K562 (cell line): Measurements from ENCODE around the gene CEMP1. TPM values are rescaled to one million over a fixed set of nuclear protein-coding genes. Genes with fewer than 3 reads are reported as not detected.
A peak's percentile ranks its signal among the peaks of the same experiment; 100 is the strongest.

Experiments used
- ASH1L ChIP-seq: fragments of 450-650 bp; IDR thresholded peaks from 2 replicates; pipeline ENCODE4 v1.6.1; 2018; ENCODE audit warnings: borderline replicate concordance, mild to moderate bottlenecking, low read depth; ENCODE audit not compliant: partially characterized antibody
- BRD4 ChIP-seq: fragments of 200-600 bp; sonication (generic); IDR thresholded peaks from 2 replicates; pipeline ENCODE4 v1.6.1; 2017; ENCODE audit warnings: inconsistent platforms
- CCNT2 ChIP-seq: IDR thresholded peaks from 2 replicates; pipeline ENCODE4 v1.6.1; 2011; ENCODE audit warnings: borderline replicate concordance, low read depth, mild to moderate bottlenecking, moderate library complexity, mixed read lengths, low read length; ENCODE audit not compliant: insufficient read length; ENCODE audit errors: extremely low read depth
- CREB1 ChIP-seq, 2 experiments: sonication (generic) in 1 of 2; formaldehyde crosslinking in 1 of 2; IDR thresholded peaks; 2 replicates each; pipeline versions ENCODE4 v1.6.1 to v1.8.0; 2012 to 2022; ENCODE audit warnings: inconsistent platforms in 1 of 2, mild to moderate bottlenecking in 1 of 2, missing genetic modification reagents in 1 of 2, moderate library complexity in 1 of 2
- GATAD2A ChIP-seq: fragments of 450-650 bp; IDR thresholded peaks from 2 replicates; pipeline ENCODE4 v1.6.1; 2017
- GTF2E2 ChIP-seq: fragments of 200-800 bp; sonication (Bioruptor generic); IDR thresholded peaks from 2 replicates; pipeline ENCODE4 v1.6.1; 2016; ENCODE audit warnings: missing genetic modification characterization, missing compliant biosample characterization
- MYC ChIP-seq, 2 experiments: fragments of 250-450 bp in 1 of 2; sonication (Bioruptor Pico) in 1 of 2; IDR thresholded peaks; 2 replicates each; pipeline versions ENCODE4 v1.5.1 to v1.6.1; 2012 to 2021; ENCODE audit warnings: low read depth in 2 of 2, borderline replicate concordance in 1 of 2, improper control_type of control experiment in 1 of 2, low read length in 1 of 2, mild to moderate bottlenecking in 1 of 2, moderate library complexity in 1 of 2
- NCOA1 ChIP-seq: fragments of 450-650 bp; IDR thresholded peaks from 2 replicates; pipeline ENCODE4 v1.6.1; 2016; ENCODE audit warnings: low read depth
- NCOA2 ChIP-seq, 2 experiments: fragments of 450-650 bp; IDR thresholded peaks; 2 replicates each; pipeline ENCODE4 v1.6.1; 2018; ENCODE audit warnings: mild to moderate bottlenecking in 2 of 2, moderate library complexity in 1 of 2; ENCODE audit not compliant: partially characterized antibody in 2 of 2
- RBBP5 ChIP-seq: fragments of 200-600 bp; sonication (generic); IDR thresholded peaks from 2 replicates; pipeline ENCODE4 v1.6.1; 2012; ENCODE audit warnings: borderline replicate concordance, mild to moderate bottlenecking, low read length, control low read depth, inconsistent platforms; ENCODE audit not compliant: insufficient read depth, poor library complexity, severe bottlenecking
- RBM17 ChIP-seq: fragments of 200-400 bp; formaldehyde crosslinking; IDR thresholded peaks from 2 replicates; pipeline ENCODE4 v1.6.1; 2017; ENCODE audit warnings: low read depth, mild to moderate bottlenecking, low read length, borderline replicate concordance
- STAT6 ChIP-seq: sonication (generic); formaldehyde crosslinking; IDR thresholded peaks from 2 replicates; pipeline ENCODE4 v1.8.1; 2023; ENCODE audit warnings: mild to moderate bottlenecking, missing genetic modification reagents
- YY1 ChIP-seq, 3 experiments: IDR thresholded peaks; 2 replicates each; pipeline ENCODE4 v1.6.1; 2011; ENCODE audit warnings: low read length in 2 of 3, mild to moderate bottlenecking in 2 of 3, moderate library complexity in 2 of 3, borderline replicate concordance in 1 of 3, control low read depth in 1 of 3, low read depth in 1 of 3; ENCODE audit not compliant: insufficient read depth in 3 of 3, insufficient replicate concordance in 2 of 3, control insufficient read depth in 1 of 3, insufficient read length in 1 of 3; ENCODE audit errors: extremely low read depth in 1 of 3
- ZNF174 ChIP-seq: fragments of 250-450 bp; sonication (Bioruptor Pico); IDR thresholded peaks from 2 replicates; pipeline ENCODE4 v1.4.0; 2020; ENCODE audit warnings: mild to moderate bottlenecking
- ZNF431 ChIP-seq: sonication (generic); formaldehyde crosslinking; IDR thresholded peaks from 2 replicates; pipeline ENCODE4 v1.8.0; 2022; ENCODE audit warnings: mild to moderate bottlenecking, missing genetic modification reagents
- ZNF507 ChIP-seq: conservative IDR thresholded peaks from 2 replicates; pipeline ENCODE4 v1.6.1; 2017; ENCODE audit warnings: missing genetic modification characterization, missing compliant biosample characterization
- polyA plus RNA-seq, 8 experiments: library from polyadenylated mRNA; depleted of rRNA in 4 of 8; stranded (reverse) in 5 of 8; unstranded in 3 of 8; fragments of >200 nt; fragmentation: Nextera tagmentation in 2 of 8; fragmentation: Illumina TruSeq in 1 of 8; extraction: Ambion mirVana in 2 of 8; extraction: Trizol in 1 of 8; gene quantifications; 2 replicates each; pipeline versions ENCODE4 v1.2.1 to v1.2.3, GENCODE V29; 2011 to 2014; ENCODE audit warnings: inconsistent platforms in 1 of 8, missing spikeins in 1 of 8
- total RNA-seq, 7 experiments: library from RNA; depleted of rRNA in 6 of 7; stranded (reverse); fragments of >200 nt in 6 of 7; fragmentation: Illumina TruSeq in 2 of 7; extraction: Trizol in 2 of 7; gene quantifications; 2 replicates each; pipeline versions ENCODE4 v1.2.1 to v1.2.3, GENCODE V29; 2011 to 2021; ENCODE audit warnings: low replicate concordance in 1 of 7
- TF ChIP-seq, protein P1 (sequence below), 3 experiments: IDR thresholded peaks in 2 of 3; conservative IDR thresholded peaks in 1 of 3; 2 replicates each; pipeline ENCODE4 v1.5.1; 2011 to 2012; ENCODE audit warnings: low read length in 3 of 3, mild to moderate bottlenecking in 3 of 3, control low read depth in 2 of 3, improper control_type of control experiment in 1 of 3, inconsistent platforms in 1 of 3, low read depth in 1 of 3, mixed read lengths in 1 of 3, moderate library complexity in 1 of 3; ENCODE audit not compliant: insufficient read depth in 2 of 3
- TF ChIP-seq, protein P2 (sequence below): fragments of 150-350 bp; conservative IDR thresholded peaks from 2 replicates; pipeline ENCODE4 v1.6.1; 2014; ENCODE audit warnings: low read length

Gene CEMP1
- total and polyA plus RNA-seq, 9 of the 15 experiments (the other 6 are each of a cell fraction or from before 2014, with no cell fraction given): 0.05 to 0.45 TPM; not detected in 7

DNA sequence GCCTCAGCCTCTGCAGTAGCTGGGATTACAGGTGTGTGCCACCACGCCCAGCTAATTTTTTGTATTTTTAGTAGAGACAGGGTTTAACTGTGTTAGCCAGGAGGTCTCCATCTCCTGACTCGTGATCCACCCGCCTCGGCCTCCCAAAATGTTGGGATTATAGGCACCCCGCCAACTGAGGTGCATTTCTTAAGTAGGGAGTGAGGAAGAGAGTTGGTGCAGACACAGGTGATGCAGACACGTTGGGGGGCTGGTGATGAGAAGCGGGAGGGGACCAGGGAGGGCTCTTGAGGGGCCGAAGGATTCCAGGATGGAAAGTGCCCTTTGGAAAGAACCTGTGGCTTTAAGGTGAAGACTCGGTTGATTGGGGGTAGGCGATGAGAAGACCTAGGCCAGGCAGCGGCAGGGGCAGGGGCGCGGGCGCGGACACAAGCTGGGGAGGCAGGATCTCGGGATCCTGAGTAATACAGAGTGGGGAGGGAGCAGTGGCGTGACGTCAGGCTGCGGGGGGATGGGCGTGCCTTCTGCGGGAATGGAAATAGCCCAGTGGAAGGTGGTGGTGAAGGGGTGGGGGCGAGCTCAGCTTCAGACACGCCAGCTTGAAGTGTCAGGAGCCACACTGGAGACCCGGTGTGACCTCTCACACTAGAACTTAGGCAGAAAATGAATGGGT is 19.9 kb downstream of the CEMP1 start (continued):
- TF ChIP-seq CCNT2: peak; percentile 17
- TF ChIP-seq NCOA1: no peak
- TF ChIP-seq, protein P1, sequence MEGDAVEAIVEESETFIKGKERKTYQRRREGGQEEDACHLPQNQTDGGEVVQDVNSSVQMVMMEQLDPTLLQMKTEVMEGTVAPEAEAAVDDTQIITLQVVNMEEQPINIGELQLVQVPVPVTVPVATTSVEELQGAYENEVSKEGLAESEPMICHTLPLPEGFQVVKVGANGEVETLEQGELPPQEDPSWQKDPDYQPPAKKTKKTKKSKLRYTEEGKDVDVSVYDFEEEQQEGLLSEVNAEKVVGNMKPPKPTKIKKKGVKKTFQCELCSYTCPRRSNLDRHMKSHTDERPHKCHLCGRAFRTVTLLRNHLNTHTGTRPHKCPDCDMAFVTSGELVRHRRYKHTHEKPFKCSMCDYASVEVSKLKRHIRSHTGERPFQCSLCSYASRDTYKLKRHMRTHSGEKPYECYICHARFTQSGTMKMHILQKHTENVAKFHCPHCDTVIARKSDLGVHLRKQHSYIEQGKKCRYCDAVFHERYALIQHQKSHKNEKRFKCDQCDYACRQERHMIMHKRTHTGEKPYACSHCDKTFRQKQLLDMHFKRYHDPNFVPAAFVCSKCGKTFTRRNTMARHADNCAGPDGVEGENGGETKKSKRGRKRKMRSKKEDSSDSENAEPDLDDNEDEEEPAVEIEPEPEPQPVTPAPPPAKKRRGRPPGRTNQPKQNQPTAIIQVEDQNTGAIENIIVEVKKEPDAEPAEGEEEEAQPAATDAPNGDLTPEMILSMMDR (IDR thresholded peaks at IDR 0.05 in 2 of 3, conservative IDR thresholded peaks at IDR 0.05 in 1 of 3; ENCODE audit: insufficient read depth in 2 of 3, low read depth in 1 of 3, low read length in 3 of 3): no peak
- peak; percentile 87 for TF ChIP-seq CREB1 (IDR thresholded peaks at IDR 0.05)
- peak; percentile 92 for TF ChIP-seq CREB1 (CRISPR knock-in tag; IDR thresholded peaks at IDR 0.05)
- TF ChIP-seq GTF2E2 (tag): no peak
- no peak for TF ChIP-seq ZNF174 (CRISPR knock-in tag)
- no peak for TF ChIP-seq NCOA2 (IDR thresholded peaks at IDR 0.05; ENCODE audit: partially characterized antibody in 2 of 2)
- TF ChIP-seq ASH1L: no peak
- TF ChIP-seq RBM17: no peak
- no peak for TF ChIP-seq ZNF507 (tag)
- TF ChIP-seq RBBP5: peak; percentile 38
- no peak for TF ChIP-seq ZNF431 (CRISPR knock-in tag)
- no peak for TF ChIP-seq GATAD2A
- 0 out of 2 replicates have a peak, but pooled peaks have one; percentile 26 for TF ChIP-seq MYC (IDR thresholded peaks at IDR 0.05; ENCODE audit: low read depth, low read length)
- no peak for TF ChIP-seq MYC (CRISPR knock-in tag; IDR thresholded peaks at IDR 0.05; ENCODE audit: borderline replicate concordance, low read depth)
- no peak for TF ChIP-seq STAT6 (CRISPR knock-in tag)
- no peak for TF ChIP-seq BRD4
- TF ChIP-seq, protein P2, sequence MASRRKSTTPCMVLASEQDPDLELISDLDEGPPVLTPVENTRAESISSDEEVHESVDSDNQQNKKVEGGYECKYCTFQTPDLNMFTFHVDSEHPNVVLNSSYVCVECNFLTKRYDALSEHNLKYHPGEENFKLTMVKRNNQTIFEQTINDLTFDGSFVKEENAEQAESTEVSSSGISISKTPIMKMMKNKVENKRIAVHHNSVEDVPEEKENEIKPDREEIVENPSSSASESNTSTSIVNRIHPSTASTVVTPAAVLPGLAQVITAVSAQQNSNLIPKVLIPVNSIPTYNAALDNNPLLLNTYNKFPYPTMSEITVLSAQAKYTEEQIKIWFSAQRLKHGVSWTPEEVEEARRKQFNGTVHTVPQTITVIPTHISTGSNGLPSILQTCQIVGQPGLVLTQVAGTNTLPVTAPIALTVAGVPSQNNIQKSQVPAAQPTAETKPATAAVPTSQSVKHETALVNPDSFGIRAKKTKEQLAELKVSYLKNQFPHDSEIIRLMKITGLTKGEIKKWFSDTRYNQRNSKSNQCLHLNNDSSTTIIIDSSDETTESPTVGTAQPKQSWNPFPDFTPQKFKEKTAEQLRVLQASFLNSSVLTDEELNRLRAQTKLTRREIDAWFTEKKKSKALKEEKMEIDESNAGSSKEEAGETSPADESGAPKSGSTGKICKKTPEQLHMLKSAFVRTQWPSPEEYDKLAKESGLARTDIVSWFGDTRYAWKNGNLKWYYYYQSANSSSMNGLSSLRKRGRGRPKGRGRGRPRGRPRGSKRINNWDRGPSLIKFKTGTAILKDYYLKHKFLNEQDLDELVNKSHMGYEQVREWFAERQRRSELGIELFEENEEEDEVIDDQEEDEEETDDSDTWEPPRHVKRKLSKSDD: no peak
- TF ChIP-seq YY1 (IDR thresholded peaks at IDR 0.05; ENCODE audit: borderline replicate concordance in 1 of 3, control insufficient read depth in 1 of 3, extremely low read depth in 1 of 3, insufficient read depth in 3 of 3, insufficient read length in 1 of 3, insufficient replicate concordance in 2 of 3, low read depth in 1 of 3, low read length in 2 of 3): peak in 1 of 3 experiments; percentile 7
